ENCODE results near the gene ABCA2. TPM values are rescaled to one million over a fixed set of nuclear protein-coding genes. Genes with fewer than 3 reads are reported as not detected.
"Not testable (repeated sequence)": the region's sequence is repeated elsewhere in the genome, so short reads cannot be mapped to it uniquely, and the experiment has no call there.

ABCA2 gene
- total and polyA plus RNA-seq, 8 donors = 20.8 to 34.8 (median 29.8) TPM

DNA sequence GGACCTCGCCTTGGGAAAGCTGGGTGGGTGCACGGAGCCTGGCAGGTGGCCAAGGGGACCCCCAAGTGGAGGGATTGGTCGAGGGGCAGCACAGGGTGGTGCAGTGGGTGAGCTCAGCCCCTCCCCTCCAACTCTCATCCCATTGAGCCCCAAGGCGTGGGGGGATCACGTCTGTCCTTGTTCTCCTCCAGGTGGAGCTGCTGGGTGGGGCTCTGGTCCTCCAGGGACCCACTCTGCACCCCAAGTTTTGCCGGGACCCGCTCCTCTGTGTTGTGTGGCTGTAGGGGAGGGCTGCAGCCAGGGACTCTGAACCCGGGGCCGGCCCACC is 7.4 kb upstream of the ABCA2 start:
- no peak overlapping the region for H3K4me3 ChIP-seq
- ATAC-seq (no peak), DNase-seq (no peak)
- peaks cover 0 to 32% of the 10 kb centered on the region in 2 donors for H3K36me3 ChIP-seq
- no peaks in the 10 kb centered on the region for H3K9me3 ChIP-seq
- peak overlapping the region in 1 of 2 donors; percentile 84 for H3K27ac ChIP-seq
- peaks cover 10 to 55% of the 10 kb centered on the region in 2 donors for H3K4me1 ChIP-seq
- TF ChIP-seq, protein P1, sequence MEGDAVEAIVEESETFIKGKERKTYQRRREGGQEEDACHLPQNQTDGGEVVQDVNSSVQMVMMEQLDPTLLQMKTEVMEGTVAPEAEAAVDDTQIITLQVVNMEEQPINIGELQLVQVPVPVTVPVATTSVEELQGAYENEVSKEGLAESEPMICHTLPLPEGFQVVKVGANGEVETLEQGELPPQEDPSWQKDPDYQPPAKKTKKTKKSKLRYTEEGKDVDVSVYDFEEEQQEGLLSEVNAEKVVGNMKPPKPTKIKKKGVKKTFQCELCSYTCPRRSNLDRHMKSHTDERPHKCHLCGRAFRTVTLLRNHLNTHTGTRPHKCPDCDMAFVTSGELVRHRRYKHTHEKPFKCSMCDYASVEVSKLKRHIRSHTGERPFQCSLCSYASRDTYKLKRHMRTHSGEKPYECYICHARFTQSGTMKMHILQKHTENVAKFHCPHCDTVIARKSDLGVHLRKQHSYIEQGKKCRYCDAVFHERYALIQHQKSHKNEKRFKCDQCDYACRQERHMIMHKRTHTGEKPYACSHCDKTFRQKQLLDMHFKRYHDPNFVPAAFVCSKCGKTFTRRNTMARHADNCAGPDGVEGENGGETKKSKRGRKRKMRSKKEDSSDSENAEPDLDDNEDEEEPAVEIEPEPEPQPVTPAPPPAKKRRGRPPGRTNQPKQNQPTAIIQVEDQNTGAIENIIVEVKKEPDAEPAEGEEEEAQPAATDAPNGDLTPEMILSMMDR (IDR thresholded peaks at IDR 0.05) = peak in 1 of 2 donors; percentile 42
- H3K27me3 ChIP-seq = no peaks in the 10 kb centered on the region
- intact Hi-C loops (cut with DNase I) = no loop called here

DNA sequence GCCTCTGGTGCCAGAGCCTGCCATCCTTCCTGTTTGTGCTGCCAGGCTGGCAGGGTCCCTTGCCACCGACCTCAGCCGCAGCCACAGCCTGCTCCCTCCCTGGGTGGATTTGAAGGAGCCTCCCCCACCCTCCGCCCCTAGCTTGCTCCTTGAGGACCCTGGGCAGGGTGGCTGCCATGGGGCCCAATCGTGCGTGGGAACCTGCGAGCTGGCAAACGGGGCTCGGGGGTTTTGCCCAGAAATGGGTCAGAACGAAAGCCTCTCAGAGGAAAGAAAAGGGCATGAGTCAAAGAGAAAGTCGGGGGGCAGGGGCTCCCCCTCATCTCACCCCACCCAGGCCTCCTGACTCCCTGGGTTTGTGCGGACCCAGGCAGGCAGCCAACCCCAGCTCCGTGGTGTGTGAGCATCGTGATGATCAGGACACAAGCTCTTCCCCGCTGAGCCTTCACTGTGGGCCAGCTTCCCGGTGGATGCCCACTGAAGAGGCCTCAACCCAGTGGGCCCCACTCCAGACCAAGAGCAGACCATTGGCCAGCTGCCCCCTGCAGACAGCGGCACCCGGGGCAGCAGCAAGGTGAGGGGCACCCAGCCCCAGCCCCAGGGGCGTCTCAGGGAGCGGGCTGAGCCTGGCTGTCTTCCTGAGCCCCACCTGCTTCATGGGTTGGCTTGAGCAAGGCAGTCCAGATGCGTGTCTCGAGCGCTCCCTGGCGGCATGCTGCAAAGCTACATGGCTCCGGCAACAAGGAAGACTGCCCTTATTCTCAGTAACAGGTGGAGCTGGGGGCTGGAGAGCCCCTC is 6.9 kb upstream of the ABCA2 start:
- intact Hi-C loops (cut with DNase I) = no loop called here
- ATAC-seq = peak; percentile 87
- Histone ChIP-seq H3K27me3 (no peaks in the 10 kb centered on the region), H3K36me3 (peaks cover 0 to 28% of the 10 kb centered on the region in 2 donors), H3K4me3 (peak overlapping the region in 1 of 2 donors; percentile 52), H3K9me3 (no peaks in the 10 kb centered on the region), H3K4me1 (peaks cover 10 to 57% of the 10 kb centered on the region in 2 donors), H3K27ac (peak overlapping the region; percentile 14 to 84)
- TF ChIP-seq, protein P1 (IDR thresholded peaks at IDR 0.05) = peak; percentile 90 to 95
- peak; percentile 73 to 96 (median 88) for DNase-seq

DNA sequence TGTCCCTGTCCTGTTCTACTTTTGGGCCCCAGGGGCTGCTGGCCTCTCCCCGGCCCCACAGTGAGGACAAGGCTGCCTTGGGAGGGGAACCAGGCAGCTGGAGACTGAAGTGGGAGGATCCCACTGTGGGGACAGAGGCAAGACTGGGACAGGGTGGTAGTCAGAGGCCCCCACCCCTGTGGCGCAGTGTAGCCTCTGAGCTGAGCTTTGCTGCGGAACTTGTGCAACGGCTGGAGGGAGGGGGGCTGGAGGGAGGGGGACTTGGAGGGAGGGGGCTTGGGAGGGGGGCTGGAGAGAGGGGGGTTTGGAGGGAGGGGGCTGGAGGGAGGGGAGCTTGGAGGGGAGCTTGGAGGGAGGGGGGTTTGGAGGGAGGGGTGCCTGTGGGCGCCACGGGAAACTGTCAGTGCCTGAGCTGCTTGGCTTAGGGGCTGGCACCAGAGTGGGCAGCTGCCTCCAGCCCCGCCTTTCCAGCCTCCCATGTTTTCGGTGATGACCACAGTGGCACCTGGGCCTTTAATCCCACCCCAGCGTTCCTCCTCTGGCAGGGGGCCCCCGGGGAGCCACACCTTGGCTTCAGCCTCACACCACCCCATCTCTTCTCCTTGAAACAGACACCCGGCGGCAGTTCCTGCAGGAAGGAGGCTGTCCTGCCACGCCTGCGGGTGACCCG is 6.1 kb upstream of the ABCA2 start:
- peak overlapping the region; percentile 14 to 84 for H3K27ac ChIP-seq
- intact Hi-C loops (cut with DNase I) = no loop called here
- peak overlapping the region in 1 of 2 donors; percentile 52 for H3K4me3 ChIP-seq
- DNase-seq (peak in 1 of 4 donors; percentile 61), ATAC-seq (peak; percentile 4)
- TF ChIP-seq, protein P1 (IDR thresholded peaks at IDR 0.05) = no peak
- H3K27me3 ChIP-seq = no peaks in the 10 kb centered on the region
- H3K4me1 ChIP-seq = peaks cover 11 to 65% of the 10 kb centered on the region in 2 donors
- H3K36me3 ChIP-seq = peaks cover 0 to 21% of the 10 kb centered on the region in 2 donors
- H3K9me3 ChIP-seq = no peaks in the 10 kb centered on the region

DNA sequence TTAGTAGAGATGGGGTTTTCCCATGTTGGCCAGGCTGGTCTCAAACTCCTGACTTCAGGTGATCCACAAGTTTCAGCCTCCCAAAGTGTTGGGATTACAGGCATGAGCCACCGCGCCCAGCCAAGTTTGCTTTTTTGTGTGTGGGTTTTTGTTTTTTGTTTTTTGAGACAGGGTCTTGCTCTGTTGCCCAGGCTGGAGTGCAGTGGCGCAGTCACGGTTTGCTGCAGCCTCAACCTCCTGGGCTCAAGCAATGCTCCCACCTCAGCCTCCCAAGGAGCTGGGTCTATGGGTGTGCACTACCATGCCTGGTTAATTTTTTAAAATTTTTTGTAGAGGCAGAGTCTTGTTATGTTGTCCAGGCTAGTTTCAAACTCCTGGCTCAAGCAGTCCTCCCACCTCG is 5.4 kb upstream of the ABCA2 start:
- intact Hi-C loops (cut with DNase I) = not testable (repeated sequence)
- H3K27ac ChIP-seq = peak overlapping the region in 1 of 2 donors; percentile 84

DNA sequence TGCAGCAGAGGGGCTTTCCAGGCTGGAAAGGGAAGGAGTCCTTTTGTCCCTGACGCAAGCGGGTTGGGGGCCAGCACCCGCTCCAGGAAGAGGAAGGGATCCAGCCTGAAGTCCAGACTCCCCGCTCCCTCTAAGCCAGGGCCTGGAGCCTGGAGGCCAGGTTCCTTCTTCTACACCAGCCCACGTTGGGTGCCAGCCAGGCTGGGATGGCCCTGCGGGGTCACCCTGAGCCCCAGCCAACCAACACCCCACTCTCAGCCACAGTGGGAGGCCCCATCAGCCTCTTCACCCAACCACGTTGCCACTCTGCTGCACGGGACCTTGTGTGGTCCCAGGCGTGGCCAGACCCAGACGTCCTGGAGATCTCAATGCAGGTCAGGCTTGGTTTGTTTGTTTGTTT is 4.8 kb upstream of the ABCA2 start:
- Histone ChIP-seq H3K27me3 (no peaks in the 10 kb centered on the region), H3K4me3 (peak overlapping the region in 1 of 2 donors; percentile 52), H3K36me3 (peaks cover 0 to 8% of the 10 kb centered on the region in 2 donors), H3K9me3 (no peaks in the 10 kb centered on the region), H3K27ac (peak overlapping the region in 1 of 2 donors; percentile 84), H3K4me1 (peaks cover 19 to 74% of the 10 kb centered on the region in 2 donors)
- ATAC-seq = peak; percentile 22
- TF ChIP-seq, protein P1 (IDR thresholded peaks at IDR 0.05) = no peak
- intact Hi-C loops (cut with DNase I) = no loop called here
- peak in 2 of 4 donors; percentile 81 to 91 for DNase-seq

More for the DNA sequence above, 5.4 kb upstream of the ABCA2 start:
- H3K27me3 ChIP-seq, H3K9me3 ChIP-seq, DNase-seq, ATAC-seq: not testable (repeated sequence)
- Histone ChIP-seq H3K4me1 (peaks cover 18 to 72% of the 10 kb centered on the region in 2 donors), H3K4me3 (peak overlapping the region in 1 of 2 donors; percentile 52), H3K36me3 (peaks cover 0 to 14% of the 10 kb centered on the region in 2 donors)

All from left lung (tissue), 10 donors.